Fibroblast of lung (primary cell): ENCODE data around the gene P2RX4.

Experiments
- CTCF ChIP-seq, 2 donors: IDR thresholded peaks in 1 of 2; conservative IDR thresholded peaks in 1 of 2; 1 replicate in 1 of 2; 2 replicates in 1 of 2; pipeline ENCODE4 v1.5.1; 2011 to 2012; ENCODE audit warnings: low read length in 2 of 2, control low read depth in 1 of 2, inconsistent platforms in 1 of 2, low read depth in 1 of 2, mild to moderate bottlenecking in 1 of 2
- EZH2 ChIP-seq: IDR thresholded peaks from 2 replicates; pipeline ENCODE4 v1.5.1; 2012; ENCODE audit warnings: low read length, control low read depth, mild to moderate bottlenecking; ENCODE audit errors: missing control alignments

- no peak for TF ChIP-seq CTCF (conservative IDR thresholded peaks at IDR 0.05 in 1 of 2, IDR thresholded peaks at IDR 0.05 in 1 of 2; ENCODE audit: low read depth in 1 of 2, low read length in 2 of 2)
- no peak for TF ChIP-seq EZH2
Measured at GRCh38 chr12:121251838-121252237, 41.9 kb downstream of the P2RX4 start.
